Spleen (tissue), 7 donors: ENCODE data around the gene CD226.

Experiments used
- CTCF ChIP-seq, 11 experiments: fragments of 200-600 bp in 7 of 11; fragments of 450-650 bp in 4 of 11; sonication (generic) in 4 of 11; IDR thresholded peaks in 8 of 11; conservative IDR thresholded peaks in 3 of 11; 1 replicate in 7 of 11; 2 replicates in 4 of 11; pipeline versions ENCODE4 v1.4.0 to v1.8.0; 2016 to 2021; ENCODE audit warnings: antibody characterized with exemption in 11 of 11, inconsistent platforms in 4 of 11, mild to moderate bottlenecking in 1 of 11
- POLR2A ChIP-seq, 3 donors: fragments of 450-650 bp; IDR thresholded peaks; one replicate each; pipeline ENCODE4 v1.5.1; 2017; ENCODE audit warnings: antibody characterized with exemption in 3 of 3, mild to moderate bottlenecking in 1 of 3
- donor health status: DM: no; HTN: no; CAD: no; lungs with moderate emphysema.
- donor health status: DM: no; HTN: no; CAD: no.
- donor health status: DM: no; HTN: no; CAD: no.

- TF ChIP-seq CTCF (IDR thresholded peaks at IDR 0.05 in 8 of 11, conservative IDR thresholded peaks at IDR 0.05 in 3 of 11) (no peak), POLR2A (IDR thresholded peaks at IDR 0.05) (no peak)
These were observed 4.7 kb downstream of the CD226 start for GRCh38 chr18:69943021-69943420.
